GM19351 (cell line): Measurements from ENCODE around the gene DAB2IP.

Experiments used
- ATAC-seq: cut with Tn5 transposase; IDR thresholded peaks from one replicate; pipeline ENCODE4 v1.9.1; 2021; ENCODE audit warnings: mild to moderate bottlenecking, moderate library complexity; ENCODE audit not compliant: unreplicated experiment

The DAB2IP gene

DNA sequence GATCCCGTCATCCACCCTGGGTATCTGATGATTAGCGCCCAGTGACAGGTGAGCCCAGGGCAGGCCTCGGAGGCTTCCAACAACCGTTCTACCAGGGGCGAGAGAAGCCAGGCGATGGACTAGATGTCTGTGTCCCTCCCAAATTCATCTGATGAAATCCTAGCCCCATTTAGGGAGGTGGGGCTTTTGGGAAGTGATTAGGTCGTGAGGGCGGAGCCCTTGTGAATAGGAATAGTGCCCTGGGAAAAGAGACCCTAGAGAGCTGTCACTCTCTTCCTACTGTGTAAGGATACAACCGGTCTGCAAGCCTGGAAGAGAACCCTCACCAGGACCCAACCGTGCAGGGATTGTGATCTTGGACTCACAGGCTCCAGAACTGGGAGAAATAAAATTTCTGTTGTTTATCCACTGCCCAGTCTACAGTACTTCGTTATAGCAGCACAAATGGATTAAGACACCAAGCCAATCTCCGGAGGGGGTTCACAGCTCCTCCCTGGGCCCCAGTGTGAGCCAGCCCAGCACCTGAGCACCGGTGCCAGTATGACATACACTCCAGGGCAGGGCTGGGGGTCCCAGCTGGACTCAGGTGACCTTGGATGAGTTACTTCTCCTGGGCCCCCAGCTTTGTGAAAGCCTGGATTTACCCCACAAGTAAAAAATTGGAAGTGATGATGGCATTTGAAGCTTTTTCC lies 162.2 kb downstream of the DAB2IP start:
- no peak for ATAC-seq

DNA sequence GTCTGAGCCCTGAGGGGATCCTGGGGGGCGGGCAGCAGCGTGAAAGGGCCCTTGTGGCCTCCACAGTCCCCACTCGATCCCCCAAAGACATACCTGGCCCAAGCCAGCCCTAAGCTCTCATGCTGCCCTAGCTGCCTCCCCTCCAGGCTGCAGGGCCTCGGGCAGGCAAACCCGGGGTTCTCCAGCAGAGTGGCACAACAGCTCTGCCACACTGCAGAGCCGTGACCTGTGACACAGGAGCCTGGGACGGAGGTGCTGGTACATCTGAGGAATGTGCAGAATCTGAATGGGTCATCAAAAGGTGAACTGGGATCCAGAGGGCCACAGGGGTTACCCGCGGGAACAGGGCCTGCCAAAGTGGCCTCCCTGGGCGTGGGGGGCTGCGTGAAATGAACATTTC lies 163.2 kb downstream of the DAB2IP start:
- ATAC-seq: no peak

DNA sequence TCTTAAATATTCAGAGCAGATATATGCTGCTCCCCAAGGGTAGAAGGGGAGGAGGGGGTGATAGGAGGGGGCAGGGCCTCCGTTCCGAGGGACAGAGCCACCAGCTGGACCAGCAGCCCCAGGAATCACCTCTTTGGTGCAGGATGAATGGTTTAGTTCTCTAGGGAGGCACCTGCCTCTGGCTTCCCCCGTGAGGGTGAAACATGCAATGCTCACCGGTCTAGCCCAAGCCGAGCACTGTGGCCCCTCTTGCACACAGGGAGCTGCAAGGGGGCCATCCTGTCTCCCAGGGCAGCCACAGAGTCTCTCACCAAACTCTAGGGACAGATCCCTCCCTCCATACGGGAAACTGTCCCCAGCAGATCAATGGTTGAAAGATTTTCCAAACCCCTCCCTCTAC lies 163.7 kb downstream of the DAB2IP start:
- no peak for ATAC-seq

DNA sequence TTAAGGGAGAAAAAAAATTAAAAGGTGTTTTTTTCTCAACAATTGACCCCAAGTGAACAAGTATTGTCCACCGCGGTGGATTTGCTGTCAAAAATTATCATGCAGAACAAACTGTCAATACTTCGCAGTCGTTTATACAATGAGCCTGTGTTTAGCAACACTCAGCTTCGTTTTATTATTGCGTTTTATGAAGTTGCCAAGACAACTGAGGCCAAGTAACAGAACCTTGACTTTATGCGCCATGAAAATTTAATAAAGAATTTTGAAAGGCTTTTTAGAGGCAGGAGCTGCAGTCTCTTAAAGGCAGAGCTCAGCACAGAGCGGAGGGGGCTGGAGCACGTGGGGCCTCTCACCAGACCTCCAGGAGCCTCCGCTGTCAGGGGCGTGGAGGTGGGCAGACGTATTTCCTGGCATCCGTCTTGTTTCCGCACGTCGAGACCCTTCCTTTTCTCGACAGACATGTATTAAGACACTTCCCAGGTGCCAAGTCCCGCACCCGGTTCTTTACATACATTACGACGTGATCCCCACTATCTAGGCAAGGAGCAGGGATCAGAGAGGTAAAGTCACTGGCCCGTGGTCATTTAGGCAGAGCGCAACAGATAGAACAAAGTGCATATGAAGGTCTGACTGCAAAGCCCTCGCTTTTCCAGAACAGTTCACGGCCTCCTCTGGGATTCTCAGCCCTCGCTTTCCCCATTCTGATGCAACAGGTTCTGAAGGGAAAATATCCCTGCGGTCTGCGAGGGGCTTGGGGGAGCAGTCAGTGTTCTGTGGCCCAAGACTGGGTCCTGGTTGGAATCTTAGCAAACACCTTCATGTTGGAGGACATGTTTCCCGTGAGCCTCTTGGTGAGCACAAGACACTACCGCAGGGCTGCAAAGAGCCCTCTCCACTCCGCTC lies 164.4 kb downstream of the DAB2IP start:
- no peak for ATAC-seq

DNA sequence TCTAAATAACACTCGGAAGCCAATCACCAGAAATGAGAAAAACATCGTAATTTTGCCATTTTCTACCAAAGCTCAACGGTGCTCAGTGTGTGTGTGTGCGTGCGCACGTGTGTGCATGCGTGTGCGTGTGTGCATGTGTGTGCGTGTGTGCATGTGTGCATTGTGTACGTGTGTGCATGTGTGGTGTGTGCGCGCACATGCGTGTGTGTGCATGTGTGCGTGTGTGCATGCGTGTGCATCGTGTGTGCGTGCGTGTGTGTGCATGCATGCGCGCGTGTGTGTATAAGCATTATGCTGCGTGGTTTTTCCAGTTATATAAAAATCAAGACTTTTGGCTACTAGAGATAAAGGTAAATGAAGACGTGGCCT lies 165.0 kb downstream of the DAB2IP start:
- ATAC-seq: no peak

DNA sequence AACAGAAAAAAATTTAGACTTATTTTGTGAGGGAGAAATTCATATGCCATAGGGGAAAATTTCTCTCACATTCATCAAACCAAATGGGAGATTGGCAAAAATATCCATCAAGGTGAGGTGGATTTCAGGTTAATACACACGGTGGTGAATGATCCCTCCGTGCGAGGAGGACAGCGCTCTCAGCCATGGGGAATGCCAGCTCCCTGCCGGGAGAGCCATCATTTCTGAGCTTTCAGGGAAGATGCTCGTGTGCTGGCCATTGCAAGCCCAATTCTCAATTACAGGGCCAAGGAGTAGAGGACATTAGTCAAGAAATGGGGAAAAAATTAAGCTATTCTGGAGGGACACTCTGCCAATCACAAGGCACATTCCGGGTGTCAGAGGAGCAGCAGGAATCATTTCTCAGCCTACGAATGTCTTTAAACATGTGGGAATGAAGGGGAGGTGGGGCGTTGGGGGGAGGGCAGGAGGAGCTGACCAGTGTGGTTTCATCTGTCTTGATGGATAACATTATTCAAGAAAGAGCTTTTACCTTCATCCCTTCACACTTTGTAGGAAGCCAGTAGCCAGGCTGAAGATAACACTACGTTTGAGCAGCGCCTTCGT lies 165.5 kb downstream of the DAB2IP start:
- ATAC-seq: no peak

DNA sequence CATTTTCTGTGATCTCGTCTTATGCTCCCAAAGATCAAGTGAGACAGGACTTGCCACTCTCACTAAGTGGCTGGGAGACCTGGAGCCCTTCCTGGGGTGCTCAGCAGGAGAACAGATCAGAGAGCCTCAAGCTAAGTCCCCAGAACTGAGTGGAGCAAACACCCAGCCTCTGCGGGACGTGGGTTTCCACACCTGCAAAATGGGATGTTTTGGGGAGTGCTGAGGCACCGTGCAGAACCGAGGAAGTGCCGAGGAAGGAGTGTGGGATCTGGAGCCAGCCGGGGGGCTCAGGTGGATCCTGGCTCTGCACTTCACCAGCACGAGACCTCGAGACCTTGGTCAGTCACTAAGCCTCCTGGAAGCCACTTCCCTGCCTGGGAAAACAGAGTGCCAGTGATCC lies 166.0 kb downstream of the DAB2IP start:
- ATAC-seq: no peak

DNA sequence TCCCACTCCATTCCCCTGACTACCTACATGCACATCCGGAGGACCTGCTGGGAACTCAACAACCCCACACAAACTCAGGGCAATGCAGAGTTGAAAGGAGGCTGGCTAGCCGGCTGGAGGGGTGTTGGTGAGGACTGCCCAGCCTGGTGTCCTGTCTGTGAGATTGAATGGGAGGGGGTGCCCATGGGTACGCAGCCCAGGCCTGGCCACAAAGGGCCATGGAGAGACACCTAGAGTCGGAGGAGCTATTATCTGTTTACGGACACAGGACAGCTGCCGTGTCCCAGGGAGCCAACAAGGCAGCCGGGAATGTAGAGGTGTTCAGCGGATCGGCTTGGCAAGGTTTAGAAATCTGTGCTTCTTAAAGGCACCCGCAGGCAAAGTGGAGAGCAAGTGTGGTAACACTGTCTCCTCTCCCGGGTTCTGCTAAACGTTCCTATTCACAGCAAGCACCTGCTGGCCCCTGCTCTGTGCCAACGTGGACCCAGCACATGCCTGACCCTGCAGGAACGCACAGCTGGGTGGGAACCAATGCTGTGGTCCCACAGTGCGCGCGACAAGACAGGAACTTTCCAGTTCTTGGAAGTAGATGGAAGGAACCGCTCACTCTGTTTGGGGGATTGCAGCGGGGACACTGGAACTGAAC lies 166.7 kb downstream of the DAB2IP start:
- ATAC-seq: no peak

DNA sequence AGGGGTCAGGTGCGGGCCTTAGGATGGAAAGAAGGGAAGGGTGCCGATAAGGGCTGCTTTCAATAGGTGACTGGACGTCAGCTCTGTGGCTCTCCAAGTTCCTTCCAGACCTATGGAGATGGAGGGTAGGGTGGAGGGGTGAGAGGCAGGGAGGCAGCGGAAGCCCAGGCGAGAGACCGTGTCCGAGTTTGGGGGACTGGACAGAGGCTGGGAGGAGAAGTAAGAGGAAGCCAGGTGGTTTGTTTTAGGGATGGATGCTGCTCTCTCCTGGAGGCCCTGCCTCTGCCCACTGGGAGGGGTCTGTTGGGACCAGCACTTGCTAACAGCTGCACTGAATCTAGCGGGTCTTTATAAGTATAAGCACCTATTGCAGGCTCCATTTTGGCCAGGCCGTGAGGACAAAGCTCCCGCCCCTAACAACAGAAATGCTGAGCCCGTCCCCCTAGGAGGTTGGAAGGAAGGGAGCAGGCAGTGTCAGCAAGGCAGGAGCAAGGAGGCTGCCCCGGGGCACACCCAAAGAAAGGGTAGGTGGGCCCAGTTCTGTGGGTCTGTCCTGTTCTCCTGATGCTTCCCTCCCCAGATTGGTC lies 167.5 kb downstream of the DAB2IP start:
- no peak for ATAC-seq

DNA sequence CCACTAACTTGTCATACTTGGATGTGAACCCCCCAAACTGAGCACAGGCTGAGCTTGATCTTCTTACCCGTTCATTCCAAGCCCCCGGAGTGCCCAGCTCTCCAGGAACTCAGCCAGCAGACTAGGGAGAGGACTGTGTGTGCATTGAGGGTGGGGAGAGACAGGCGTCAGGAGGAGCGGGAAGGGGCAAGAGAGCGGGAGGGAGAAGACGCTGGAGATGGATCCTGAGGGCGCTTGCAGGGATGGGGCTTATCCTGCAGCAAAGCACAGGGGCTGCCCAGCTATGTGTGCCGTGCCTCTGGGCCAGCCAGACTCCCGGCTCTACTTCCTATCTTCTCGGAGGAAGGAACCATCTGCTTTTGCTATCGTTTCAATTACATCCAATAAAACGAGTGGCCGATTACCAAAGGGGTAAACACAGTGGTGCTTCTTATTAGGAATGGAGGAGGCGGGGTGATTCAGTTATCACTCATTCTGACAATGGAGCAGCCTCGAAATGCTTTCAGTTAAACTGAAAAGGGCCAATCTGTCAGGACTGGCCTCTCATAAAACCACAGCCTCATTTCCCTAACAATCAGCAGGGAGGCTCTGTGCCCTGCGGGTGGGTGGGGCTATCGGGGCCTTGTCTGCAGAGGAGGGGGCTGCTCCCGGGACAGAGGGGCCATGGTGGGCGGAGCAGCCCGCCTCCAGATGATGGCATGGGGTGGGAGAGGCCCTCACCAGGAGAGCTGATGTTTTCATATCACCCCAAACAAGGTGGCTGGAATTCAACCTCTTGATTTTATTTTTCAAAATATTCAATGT lies 168.2 kb downstream of the DAB2IP start:
- ATAC-seq: no peak

DNA sequence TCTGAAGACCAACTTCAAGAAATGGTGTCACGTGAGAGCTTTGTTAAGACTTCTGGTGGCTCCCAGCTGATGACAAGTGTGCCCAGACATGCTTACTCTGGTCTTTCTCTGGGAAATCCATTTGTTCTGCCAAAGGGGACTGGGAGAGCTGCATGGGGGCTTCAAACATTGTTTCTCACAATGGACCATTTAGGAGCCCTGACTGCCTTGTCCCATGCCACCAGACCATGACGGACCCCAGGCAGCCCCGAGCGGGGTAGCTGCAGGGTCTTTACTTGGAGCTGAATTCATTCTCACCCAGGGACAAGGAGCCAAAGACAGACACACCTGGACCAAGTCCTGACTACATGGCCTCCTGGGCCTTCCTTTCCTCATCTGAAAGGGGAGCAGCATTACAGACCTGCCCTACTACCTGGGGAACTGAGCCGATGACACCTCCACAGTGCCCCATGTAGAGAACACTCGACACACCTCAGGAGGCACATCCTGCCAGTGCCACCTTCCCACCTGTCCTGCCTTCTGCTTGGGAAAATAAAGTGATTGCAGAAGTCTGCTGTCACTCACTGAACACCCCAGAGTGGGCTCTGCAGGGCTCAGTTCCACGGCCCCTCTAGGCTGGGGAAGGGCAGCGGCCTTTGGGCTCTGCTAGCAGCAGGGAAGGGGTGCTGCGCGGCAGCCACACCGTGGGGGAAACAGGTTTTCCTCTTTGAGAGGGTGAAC lies 169.0 kb downstream of the DAB2IP start:
- ATAC-seq: no peak

DNA sequence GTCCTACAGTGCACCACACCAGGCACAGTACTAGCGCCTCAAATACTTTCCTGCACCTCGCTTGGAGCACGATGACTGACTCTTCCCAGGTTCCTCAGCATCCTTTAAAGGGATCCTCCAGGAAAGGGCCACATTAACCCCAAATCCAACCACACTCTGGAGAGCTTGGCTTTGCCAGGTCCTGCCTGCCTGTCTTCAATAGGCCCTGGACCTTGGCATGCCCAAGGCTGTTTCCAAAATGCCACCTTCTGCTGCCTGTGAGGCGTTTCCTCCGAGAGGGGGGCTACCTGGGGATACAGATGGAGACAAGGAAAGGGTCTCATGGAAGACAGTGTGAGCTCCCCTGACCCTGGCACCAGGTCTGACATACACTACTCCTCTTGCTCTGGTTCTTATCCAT lies 169.9 kb downstream of the DAB2IP start:
- no peak for ATAC-seq

DNA sequence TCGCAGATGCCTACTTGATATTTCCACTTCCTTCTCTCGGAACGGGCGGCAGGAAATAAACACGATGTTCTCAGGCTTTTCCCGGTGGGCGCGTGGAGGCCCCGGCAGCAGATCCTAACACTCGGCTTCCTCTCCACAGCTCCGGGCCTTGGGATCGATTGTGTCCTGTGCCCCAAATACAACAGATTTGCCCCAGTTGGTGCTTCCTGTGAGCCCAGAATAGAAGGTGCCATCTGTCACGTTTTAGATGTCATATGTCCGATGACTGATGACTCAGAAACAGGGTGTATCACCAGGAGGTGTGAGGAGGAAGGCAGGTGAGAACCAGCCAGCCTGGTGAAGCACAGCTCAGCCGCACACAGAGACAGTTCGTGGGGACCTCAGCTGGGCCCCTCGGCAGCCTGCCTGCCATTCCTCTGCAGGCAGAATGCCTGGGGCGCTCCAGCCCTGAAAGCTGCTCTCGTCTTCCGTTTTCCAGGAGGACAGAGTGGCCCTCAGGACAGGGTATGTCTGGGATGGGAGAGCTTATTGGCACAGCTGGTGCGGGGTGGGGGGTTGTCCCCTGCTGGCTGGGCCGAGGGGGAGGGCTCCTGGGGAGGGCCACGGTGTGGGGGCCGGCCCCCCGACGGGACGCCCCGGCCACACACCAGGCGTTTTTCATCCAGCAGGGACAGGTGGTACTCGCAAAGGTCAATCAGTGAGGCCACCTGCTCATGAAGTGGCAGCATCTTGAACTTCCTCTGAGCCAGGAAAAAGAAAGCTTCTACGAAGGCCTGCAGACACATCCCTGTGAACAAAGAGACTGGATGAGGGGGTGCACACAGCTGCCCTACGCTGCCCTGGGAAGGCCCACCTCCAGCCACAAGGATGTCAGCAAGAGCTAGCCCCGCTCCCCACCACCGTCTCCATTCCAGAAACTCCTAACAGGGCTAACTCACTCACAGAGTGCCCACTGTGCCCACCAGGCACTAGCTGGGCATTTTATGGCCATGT lies 171.0 kb downstream of the DAB2IP start:
- ATAC-seq: no peak

DNA sequence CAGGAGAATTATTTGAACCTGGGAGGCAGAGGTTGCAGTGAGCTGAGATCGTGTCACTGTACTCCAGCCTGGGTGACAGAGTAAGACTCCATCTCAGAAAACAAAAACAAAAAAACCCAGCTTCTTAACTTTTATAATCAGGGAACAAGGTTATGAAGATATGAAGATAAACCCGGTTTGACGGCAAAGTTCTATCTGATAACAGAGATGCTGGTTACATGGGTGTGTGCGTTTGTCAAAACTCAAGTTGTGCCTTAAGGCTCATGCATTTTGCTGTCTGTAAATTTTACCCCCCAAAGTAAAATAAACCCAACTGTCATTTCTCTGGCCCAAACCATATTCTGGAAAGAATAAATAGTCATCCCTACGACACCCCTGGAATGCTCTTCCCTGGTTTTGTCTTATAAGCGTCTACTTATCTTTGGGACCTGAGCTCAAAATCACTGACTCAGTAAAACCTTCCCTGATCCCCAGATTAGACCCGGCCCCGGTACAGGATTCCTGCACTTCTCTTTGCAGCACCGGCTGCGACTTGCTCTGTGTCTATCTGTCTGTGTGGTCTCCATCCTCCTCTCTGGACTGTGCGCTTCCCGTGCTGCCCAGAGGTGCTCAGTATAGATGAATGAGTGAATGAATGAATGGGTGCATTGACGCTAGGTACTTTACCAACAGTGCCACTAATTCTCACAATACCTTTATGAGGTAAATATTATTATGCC lies 172.2 kb downstream of the DAB2IP start:
- ATAC-seq: no peak

DNA sequence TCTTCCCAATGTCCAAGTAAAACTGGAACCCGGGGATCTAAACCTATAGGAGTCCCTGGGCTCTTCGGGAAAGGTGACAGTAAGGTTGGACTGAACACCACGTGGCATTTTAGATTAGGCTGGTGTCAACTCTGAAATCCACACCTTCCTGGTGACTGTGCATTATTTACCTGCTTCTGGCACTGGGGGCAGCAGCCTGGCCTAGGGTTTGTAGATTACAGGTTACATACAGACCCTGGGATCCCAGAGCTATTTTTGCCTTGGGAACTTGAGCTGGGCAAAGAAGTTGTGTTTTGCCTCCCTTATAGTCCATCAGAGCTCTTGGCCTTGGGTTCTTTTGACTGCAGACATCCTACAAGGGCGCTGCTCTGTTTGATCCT lies 173.2 kb downstream of the DAB2IP start:
- no peak for ATAC-seq

DNA sequence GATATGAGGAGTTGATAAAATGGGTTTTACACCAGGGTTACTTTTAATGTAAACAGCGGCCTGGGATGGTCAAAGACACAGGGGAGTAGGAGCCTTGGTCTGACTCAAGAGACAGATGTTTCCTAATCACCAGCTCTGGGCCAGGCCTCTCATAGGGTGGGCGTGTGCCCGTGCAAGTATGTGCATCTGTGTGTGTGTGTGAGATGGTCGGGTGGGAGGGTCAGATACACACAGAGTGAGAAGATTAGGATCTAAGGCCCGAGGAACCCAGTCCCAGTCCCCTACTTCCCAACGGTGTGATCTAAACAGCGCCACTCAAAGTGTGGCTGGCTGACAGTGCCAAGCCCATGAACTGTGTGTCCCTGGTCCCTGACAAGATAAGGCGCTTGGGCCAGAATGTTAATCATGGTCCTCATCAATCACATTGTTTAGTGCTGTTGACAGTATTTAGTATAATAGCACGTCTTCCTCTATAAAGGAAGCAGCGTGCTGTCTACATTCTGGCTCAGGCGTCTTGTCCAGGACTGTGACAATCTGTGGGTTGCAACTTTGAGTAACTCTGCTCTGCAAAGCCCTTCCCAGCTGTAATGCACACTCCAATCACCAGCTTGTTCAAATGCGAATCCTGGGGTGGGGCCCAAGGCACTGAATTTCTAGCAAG lies 173.7 kb downstream of the DAB2IP start:
- ATAC-seq: no peak

DNA sequence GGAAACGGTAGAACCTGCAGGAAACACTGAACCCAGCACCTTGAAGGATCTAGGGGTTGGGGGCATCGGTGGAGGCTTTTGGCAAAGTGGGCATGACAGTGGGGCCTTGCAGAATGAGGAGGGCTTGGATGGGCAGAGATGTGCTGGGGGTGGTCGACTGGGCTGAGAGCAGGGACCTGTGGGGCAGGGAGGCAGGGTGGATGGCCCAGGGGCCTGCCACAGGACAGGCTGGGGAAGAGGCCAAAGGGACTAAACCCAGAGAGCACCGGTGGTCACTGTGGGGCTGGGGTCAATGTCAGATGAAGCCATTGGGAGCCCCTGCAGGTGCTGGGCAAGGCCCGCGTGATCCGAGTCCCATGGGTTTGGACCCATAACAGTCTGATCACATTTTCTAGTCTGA lies 175.3 kb downstream of the DAB2IP start:
- no peak for ATAC-seq
